Astrocyte of the spinal cord (primary cell): ENCODE data around the gene COL13A1.

ENCODE experiments used
- DNase-seq: peaks from one replicate; pipeline ENCODE4 v3.0.0; 2011; ENCODE audit warnings: low read depth, low spot score
- H3K4me3 ChIP-seq: 2 replicates; pipeline ENCODE4 v1.5.1; 2011; ENCODE audit warnings: low read depth, mild to moderate bottlenecking, low read length, moderate library complexity
- in situ Hi-C: cut with HindIII; loops from 2 replicates; pipeline ENCODE4 v1.10.0; 2017; ENCODE audit warnings: low sequenced_read_pairs
- TF ChIP-seq, protein P1 (sequence below): IDR thresholded peaks from 2 replicates; pipeline ENCODE4 v1.5.1; 2012; ENCODE audit warnings: low read depth, mild to moderate bottlenecking, low read length, inconsistent platforms

The COL13A1 gene

DNA sequence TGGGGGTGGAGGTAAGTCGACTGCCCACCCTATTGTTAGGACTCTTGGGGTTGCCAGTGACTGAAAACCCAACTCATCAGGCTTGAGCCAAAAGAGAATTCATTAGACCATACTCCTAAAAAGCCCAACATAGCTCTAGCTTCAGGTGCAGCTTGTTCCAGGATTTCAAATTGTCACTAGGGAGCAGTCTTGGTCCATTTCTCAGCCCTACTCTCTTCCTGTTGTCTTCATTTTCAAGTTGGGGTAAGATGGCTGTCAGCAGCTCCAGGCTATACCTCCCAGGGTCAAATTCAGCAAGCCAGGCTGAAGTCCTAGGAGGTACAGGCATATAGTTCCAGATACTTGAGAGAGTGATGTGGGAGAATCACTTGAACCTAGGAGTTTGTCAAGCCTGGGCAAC, 14.9 kb upstream of the COL13A1 start:
- peak; percentile 56 for DNase-seq
- in situ Hi-C loops: no loop called here
- TF ChIP-seq, protein P1, sequence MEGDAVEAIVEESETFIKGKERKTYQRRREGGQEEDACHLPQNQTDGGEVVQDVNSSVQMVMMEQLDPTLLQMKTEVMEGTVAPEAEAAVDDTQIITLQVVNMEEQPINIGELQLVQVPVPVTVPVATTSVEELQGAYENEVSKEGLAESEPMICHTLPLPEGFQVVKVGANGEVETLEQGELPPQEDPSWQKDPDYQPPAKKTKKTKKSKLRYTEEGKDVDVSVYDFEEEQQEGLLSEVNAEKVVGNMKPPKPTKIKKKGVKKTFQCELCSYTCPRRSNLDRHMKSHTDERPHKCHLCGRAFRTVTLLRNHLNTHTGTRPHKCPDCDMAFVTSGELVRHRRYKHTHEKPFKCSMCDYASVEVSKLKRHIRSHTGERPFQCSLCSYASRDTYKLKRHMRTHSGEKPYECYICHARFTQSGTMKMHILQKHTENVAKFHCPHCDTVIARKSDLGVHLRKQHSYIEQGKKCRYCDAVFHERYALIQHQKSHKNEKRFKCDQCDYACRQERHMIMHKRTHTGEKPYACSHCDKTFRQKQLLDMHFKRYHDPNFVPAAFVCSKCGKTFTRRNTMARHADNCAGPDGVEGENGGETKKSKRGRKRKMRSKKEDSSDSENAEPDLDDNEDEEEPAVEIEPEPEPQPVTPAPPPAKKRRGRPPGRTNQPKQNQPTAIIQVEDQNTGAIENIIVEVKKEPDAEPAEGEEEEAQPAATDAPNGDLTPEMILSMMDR: peak; percentile 51
- H3K4me3 ChIP-seq: no peak overlapping the region

DNA sequence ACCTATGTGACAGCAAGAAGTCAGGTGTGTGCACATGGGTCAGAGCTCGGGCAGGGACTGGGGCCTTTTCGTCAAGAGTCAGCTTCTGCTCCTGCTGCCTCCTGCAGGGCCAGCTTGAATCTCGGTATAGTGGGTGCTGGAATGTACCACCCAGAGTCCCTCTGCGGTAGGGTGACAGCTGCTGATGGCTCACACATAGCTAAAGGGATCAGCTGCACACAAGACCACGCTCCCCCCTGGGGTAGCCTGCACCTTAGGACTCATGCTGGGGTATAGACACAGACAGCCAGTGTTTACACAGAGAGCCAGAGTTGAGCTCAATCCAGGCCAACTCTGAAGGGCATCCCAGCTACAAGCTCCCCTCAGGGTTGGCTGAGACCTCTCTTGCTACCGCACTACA, 14.0 kb upstream of the COL13A1 start:
- H3K4me3 ChIP-seq: no peak overlapping the region
- in situ Hi-C loops: no loop called here
- no peak for DNase-seq
- TF ChIP-seq, protein P1: no peak

GRCh38 chr10:69789164-69789576, 12.5 kb upstream of the COL13A1 start:
- TF ChIP-seq, protein P1: peak; percentile 92
- DNase-seq: peak; percentile 62
- in situ Hi-C loops: no loop called here
- H3K4me3 ChIP-seq: no peak overlapping the region

DNA sequence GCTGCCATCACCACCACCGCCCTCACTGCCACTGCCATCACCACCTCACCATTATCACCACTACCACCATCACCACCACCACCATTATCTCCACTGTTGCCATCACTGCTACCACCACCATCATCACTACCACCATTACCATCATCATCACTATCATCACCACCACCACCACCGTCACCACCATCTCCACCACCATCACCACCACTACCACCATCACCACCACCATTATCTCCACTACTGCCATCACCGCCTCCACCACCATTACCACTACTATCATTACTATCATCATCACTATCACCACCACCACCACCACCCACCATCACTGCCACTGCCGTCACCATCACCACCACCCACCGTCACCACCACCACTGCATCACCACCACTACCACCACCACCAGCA, 9.9 kb upstream of the COL13A1 start:
- H3K4me3 ChIP-seq: no peak overlapping the region
- in situ Hi-C loops: no loop called here
- no peak for DNase-seq
- TF ChIP-seq, protein P1: no peak

DNA sequence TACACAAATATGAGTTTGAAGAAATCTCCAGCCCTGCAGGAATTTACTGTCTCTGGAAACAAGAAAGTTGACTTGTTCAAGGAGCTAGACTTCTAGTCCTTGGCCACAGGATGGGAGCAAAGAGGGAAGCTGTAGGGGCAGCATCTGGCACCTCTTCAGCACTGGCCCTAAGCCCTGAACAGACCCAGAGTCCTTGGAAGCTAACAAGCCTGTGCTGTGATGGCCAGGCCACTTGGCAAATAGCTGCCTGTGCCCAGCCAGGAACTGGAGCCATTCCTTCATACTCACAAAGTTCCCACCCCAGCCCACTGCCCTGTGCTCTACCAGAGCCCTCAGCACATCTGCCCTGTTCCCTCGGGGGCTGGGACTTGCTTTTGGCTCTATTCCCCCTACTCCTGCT, 9.4 kb upstream of the COL13A1 start:
- TF ChIP-seq, protein P1: no peak
- in situ Hi-C loops: no loop called here
- no peak for DNase-seq
- H3K4me3 ChIP-seq: no peak overlapping the region

- DNase-seq: no peak
- TF ChIP-seq, protein P1: no peak
Measured at GRCh38 chr10:69794673-69795072, 7.0 kb upstream of the COL13A1 start.

More at GRCh38 chr10:69794673-69795072, 7.0 kb upstream of the COL13A1 start:
- no peak overlapping the region for H3K4me3 ChIP-seq
- in situ Hi-C loops: no loop called here
